Glutamatergic neuron (in vitro differentiated cells): ENCODE data around the gene MTCP1. TPM values are rescaled to one million over a fixed set of nuclear protein-coding genes. Genes with fewer than 3 reads are reported as not detected.
A peak's percentile ranks its signal among the peaks of the same experiment; 100 is the strongest.

Source experiments
- DNase-seq: peaks from one replicate; pipeline ENCODE4 v3.0.0; 2022
- H3K27ac Mint-ChIP-seq: one replicate; pipeline ENCODE4 v1.8.0; 2020; ENCODE audit warnings: mild to moderate bottlenecking, mixed read lengths, inconsistent platforms; ENCODE audit not compliant: unreplicated experiment
- H3K27me3 Mint-ChIP-seq: one replicate; pipeline ENCODE4 v1.8.0; 2020; ENCODE audit warnings: mild to moderate bottlenecking, moderate library complexity, mixed read lengths, inconsistent platforms; ENCODE audit not compliant: unreplicated experiment
- H3K36me3 Mint-ChIP-seq: one replicate; pipeline ENCODE4 v1.8.0; 2020; ENCODE audit warnings: mild to moderate bottlenecking, mixed read lengths, inconsistent platforms; ENCODE audit not compliant: unreplicated experiment
- H3K4me1 Mint-ChIP-seq: one replicate; pipeline ENCODE4 v1.8.0; 2020; ENCODE audit warnings: mild to moderate bottlenecking, low read depth, mixed read lengths, inconsistent platforms; ENCODE audit not compliant: unreplicated experiment
- H3K4me3 Mint-ChIP-seq: one replicate; pipeline ENCODE4 v1.8.0; 2020; ENCODE audit warnings: mild to moderate bottlenecking, mixed read lengths, inconsistent platforms; ENCODE audit not compliant: unreplicated experiment
- H3K9me3 Mint-ChIP-seq: one replicate; pipeline ENCODE4 v1.8.0; 2020; ENCODE audit warnings: mild to moderate bottlenecking, moderate library complexity, mixed read lengths, inconsistent platforms; ENCODE audit not compliant: unreplicated experiment
- CTCF ChIP-seq: fragments of 200-600 bp; sonication (generic); IDR thresholded peaks from one replicate; pipeline ENCODE4 v1.5.0; 2021; ENCODE audit not compliant: partially characterized antibody, unreplicated experiment
- total RNA-seq: library from RNA; stranded (reverse); fragmentation: NEBNext Ultra II Directional; extraction: Animal tissue kit (Norgen Biotek cat#: 25700); gene quantifications from one replicate; pipeline ENCODE4 v1.2.1, GENCODE V29; 2021; ENCODE audit not compliant: unreplicated experiment

Gene MTCP1
- total RNA-seq, 1 donor from 2014 or later, result 9.5 TPM

GRCh38 chrX:155046811-155047528 lies 24.0 kb downstream of the MTCP1 start:
- no peak for TF ChIP-seq CTCF
- Mint-ChIP-seq H3K4me3 (no peak overlapping the region), H3K4me1 (peaks cover 5% of the 10 kb centered on the region), H3K27ac (no peak overlapping the region), H3K36me3 (no peaks in the 10 kb centered on the region), H3K27me3 (peaks cover 2% of the 10 kb centered on the region), H3K9me3 (no peaks in the 10 kb centered on the region)
- no peak for DNase-seq

- H3K9me3 Mint-ChIP-seq, result no peaks in the 10 kb centered on the region
- no peak overlapping the region for H3K27ac Mint-ChIP-seq
- no peaks in the 10 kb centered on the region for H3K36me3 Mint-ChIP-seq
- peaks cover 2% of the 10 kb centered on the region for H3K27me3 Mint-ChIP-seq
- DNase-seq, result no peak
- H3K4me3 Mint-ChIP-seq, result no peak overlapping the region
- no peak for TF ChIP-seq CTCF
- peaks cover 5% of the 10 kb centered on the region for H3K4me1 Mint-ChIP-seq
These were observed 24.7 kb downstream of the MTCP1 start for GRCh38 chrX:155046129-155046810.

- Mint-ChIP-seq H3K9me3 (no peaks in the 10 kb centered on the region), H3K4me3 (no peak overlapping the region), H3K36me3 (peaks cover 24% of the 10 kb centered on the region), H3K4me1 (no peaks in the 10 kb centered on the region), H3K27ac (no peak overlapping the region), H3K27me3 (no peaks in the 10 kb centered on the region)
- no peak for DNase-seq
- TF ChIP-seq CTCF, result no peak
These were observed 35.2 kb downstream of the MTCP1 start for GRCh38 chrX:155035688-155036087.

GRCh38 chrX:155031657-155032056 lies 39.3 kb downstream of the MTCP1 start:
- DNase-seq, result no peak
- Mint-ChIP-seq H3K4me3 (no peak overlapping the region), H3K27ac (no peak overlapping the region), H3K36me3 (peaks cover 15% of the 10 kb centered on the region), H3K9me3 (no peaks in the 10 kb centered on the region), H3K4me1 (peaks cover 5% of the 10 kb centered on the region), H3K27me3 (peaks cover 2% of the 10 kb centered on the region)
- no peak for TF ChIP-seq CTCF

- Mint-ChIP-seq H3K9me3 (no peaks in the 10 kb centered on the region), H3K4me1 (peaks cover 5% of the 10 kb centered on the region), H3K27ac (no peak overlapping the region), H3K4me3 (peak overlapping the region; percentile 73), H3K27me3 (peaks cover 4% of the 10 kb centered on the region), H3K36me3 (no peaks in the 10 kb centered on the region)
- no peak for DNase-seq
- no peak for TF ChIP-seq CTCF
These were observed 42.1 kb downstream of the MTCP1 start for GRCh38 chrX:155028877-155029291.
